Skin epidermis (tissue), 12 donors: ENCODE measurements around the gene DGKD.

Experiments used
- H3K27ac ChIP-seq, 21 experiments: fragments of 200-600 bp; sonication (generic) in 11 of 21; one replicate each; pipeline ENCODE4 v1.5.0; 2020; ENCODE audit warnings: mild to moderate bottlenecking in 3 of 21, inconsistent platforms in 2 of 21, moderate library complexity in 2 of 21
- H3K4me3 ChIP-seq, 7 experiments: fragments of 200-600 bp; sonication (generic) in 2 of 7; one replicate each; pipeline ENCODE4 v1.5.0; 2020; ENCODE audit warnings: inconsistent platforms in 2 of 7, mild to moderate bottlenecking in 2 of 7, moderate library complexity in 1 of 7

DGKD gene

GRCh38 chr2:233406865-233407264, 52.6 kb downstream of the DGKD start:
- H3K27ac ChIP-seq, result no peak overlapping the region
- no peak overlapping the region for H3K4me3 ChIP-seq

GRCh38 chr2:233407771-233408181, 53.5 kb downstream of the DGKD start:
- Histone ChIP-seq H3K27ac (no peak overlapping the region), H3K4me3 (no peak overlapping the region)

DNA sequence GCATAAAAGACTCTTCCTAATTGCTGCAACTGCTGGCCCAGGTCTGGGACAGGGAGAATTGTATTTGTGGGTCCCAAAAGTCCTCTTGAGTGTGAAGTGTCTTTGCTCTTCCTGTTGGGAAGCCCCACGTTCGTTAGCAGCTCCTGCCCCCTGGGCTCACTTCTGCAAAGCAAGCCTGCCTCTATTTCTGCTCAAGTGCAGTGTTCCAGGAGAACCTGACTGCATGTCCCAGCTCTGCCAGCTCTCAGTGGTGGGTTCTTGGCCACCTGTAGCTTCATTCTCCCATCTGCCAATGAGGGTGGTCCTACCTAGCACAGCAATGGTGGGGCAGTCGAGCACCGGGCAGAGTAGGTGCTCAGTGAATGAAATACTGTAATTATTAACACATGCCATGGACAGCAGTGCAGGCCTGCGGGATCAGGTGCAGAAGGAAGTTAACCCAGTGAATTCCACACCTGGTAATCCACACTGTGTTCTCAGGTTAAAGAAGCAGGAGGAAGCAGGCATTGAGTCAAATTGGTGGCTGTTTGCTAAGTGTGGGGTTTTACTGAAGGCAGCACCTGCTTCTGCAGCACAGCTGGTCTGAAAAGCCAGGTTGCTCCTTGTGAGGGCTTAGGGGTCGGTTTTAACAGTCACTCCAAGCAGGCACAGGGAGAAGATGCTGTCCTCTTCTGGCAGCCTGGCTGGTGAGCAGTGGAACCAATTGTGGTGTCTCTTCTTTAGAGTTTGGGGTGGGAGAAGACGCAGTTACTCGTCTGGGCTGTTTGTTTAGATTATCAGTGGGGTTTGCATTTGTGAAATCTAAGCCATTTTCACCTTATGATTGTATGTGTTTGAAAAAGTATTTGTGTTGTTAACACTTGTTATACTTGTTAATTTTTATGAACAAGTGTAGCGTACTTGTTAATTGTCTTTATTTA, 54.3 kb downstream of the DGKD start:
- Histone ChIP-seq H3K4me3 (no peak overlapping the region), H3K27ac (peak overlapping the region in 2 of 21 experiments; percentile 8 to 53)

GRCh38 chr2:233409286-233409991, 55.1 kb downstream of the DGKD start:
- no peak overlapping the region for H3K4me3 ChIP-seq
- peak overlapping the region in 2 of 21 experiments; percentile 1 to 60 for H3K27ac ChIP-seq

GRCh38 chr2:233410196-233410760, 56.0 kb downstream of the DGKD start:
- H3K27ac ChIP-seq, result peak overlapping the region in 4 of 21 experiments; percentile 1 to 60 (median 38)

GRCh38 chr2:233411162-233411561, 56.9 kb downstream of the DGKD start:
- Histone ChIP-seq H3K27ac (no peak overlapping the region), H3K4me3 (no peak overlapping the region)

More at GRCh38 chr2:233410196-233410760, 56.0 kb downstream of the DGKD start:
- H3K4me3 ChIP-seq, result no peak overlapping the region

- Histone ChIP-seq H3K27ac (no peak overlapping the region), H3K4me3 (no peak overlapping the region)
These were observed 58.1 kb downstream of the DGKD start for GRCh38 chr2:233412405-233412804.

DNA sequence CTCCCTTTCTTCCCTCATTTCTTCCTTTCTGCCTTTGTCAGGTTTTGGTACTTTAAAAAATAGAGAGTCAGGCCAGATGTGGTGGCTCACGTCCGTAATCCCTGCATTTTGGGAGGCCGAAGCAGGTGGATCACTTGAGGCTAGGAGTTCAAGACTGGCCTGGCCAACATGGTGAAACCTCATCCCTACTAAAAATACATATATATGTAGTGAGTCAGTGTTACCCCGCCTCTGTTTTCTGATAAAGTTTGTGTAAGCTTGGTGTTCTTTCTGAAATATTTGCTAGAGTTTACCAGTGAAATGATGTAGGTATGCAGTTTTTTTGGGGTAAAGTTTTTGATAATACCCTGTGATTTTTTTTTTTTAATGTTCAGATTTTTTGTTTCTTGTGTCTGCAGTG, 58.8 kb downstream of the DGKD start:
- H3K4me3 ChIP-seq, result no peak overlapping the region
- no peak overlapping the region for H3K27ac ChIP-seq

- Histone ChIP-seq H3K4me3 (no peak overlapping the region), H3K27ac (peak overlapping the region in 2 of 21 experiments; percentile 3 to 7)
These were observed 59.4 kb downstream of the DGKD start for GRCh38 chr2:233413559-233414272.

DNA sequence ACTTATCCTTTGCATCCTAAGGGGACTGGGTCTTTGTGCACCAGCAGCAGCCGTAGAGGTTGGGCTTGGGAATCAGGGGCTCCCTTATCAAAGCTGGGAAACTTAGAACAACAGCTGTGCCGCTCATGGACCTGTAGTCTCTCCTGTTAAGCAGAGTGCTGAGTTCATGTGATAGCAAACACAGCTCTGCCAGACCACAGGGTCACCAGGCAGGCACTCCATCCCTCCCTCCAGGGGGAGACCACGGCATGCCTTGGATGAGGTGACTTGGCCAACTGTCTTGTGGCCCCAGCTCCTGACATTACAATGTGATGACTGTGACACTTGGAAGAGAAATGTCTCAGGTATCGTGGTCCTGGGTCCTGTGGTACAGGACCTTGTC, 60.0 kb downstream of the DGKD start:
- H3K27ac ChIP-seq, result peak overlapping the region in 2 of 21 experiments; percentile 3 to 7
- H3K4me3 ChIP-seq, result no peak overlapping the region

DNA sequence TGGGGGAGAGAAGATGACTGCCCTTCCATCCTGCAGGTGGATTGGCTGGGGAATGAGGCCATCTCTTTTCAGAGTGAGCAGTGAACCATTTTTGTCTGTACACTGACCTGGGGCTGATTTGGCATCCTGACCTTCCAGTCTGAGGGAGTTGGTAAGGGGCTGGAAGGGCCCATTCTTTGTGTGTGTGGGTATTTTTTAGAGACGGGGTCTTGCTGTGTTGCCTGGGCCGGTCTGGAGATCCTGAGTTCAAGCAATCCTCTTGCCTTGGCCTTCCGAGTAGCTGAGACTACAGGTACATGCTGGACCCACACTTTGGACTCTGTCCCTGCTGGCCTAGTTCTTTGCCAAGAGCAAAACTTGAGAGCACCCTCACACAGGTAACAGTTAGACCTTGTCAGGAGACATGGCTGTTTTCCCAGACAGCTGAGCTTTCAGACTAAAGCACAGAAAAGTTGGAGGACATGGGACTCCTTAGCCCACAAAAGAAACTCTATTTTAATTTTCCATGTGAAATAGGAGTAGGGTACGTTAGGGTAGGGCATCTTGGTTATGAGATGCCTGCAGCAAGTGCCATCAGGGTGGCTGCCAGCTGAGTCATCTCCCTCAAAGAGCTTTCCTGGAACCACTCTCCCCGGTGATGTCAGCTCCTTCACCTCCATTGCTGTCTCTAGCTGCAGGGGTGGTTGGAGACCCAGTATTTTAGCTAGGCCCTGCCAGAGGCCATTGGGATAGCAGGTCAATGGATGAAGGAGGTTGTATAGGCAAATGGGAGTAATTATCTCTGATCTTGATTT, 60.7 kb downstream of the DGKD start:
- Histone ChIP-seq H3K27ac (no peak overlapping the region), H3K4me3 (no peak overlapping the region)

- Histone ChIP-seq H3K27ac (no peak overlapping the region), H3K4me3 (no peak overlapping the region)
These were observed 61.9 kb downstream of the DGKD start for GRCh38 chr2:233416199-233416598.

DNA sequence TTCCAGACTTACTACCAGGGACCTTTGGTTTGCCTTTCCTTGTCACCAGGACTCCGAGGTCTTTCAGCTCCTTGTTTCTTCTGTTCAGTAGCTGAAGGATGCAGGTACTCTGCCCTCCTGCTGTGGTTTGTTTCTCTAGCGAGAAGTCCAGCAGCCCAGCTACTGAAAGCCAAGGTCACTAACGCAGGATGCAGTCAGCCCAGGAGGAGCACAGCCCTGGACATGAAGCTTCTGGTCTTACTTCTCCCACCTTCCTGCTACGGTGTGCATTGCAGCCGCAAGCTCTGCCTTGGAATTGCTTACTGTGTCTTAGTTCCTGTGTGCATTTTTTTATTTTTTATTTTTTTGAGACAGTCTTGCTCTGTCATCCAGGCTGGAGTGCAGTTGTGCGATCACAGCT, 62.4 kb downstream of the DGKD start:
- H3K4me3 ChIP-seq, result no peak overlapping the region
- H3K27ac ChIP-seq, result no peak overlapping the region

DNA sequence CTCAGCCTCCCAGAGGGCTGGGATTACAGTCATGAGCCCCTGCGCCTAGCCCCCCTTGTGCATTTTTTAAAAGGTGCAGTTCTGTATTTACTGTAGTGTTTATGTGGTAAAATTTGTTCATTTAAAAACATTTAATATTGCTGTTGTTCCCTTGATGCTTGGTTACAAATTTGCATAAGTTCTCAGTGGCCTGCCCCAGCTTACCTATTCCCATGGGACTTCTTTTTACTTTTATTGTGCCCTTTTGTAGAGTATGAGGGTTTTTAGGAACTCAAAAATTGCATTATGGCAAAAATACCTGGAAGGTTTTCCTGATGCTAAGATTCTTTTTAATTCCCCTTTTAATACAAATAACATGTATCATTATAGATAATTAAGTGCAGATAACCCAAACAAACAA, 63.0 kb downstream of the DGKD start:
- Histone ChIP-seq H3K27ac (no peak overlapping the region), H3K4me3 (no peak overlapping the region)

GRCh38 chr2:233418052-233418760, 63.9 kb downstream of the DGKD start:
- H3K27ac ChIP-seq, result peak overlapping the region in 8 of 21 experiments; percentile 1 to 75 (median 44)
- H3K4me3 ChIP-seq, result no peak overlapping the region

GRCh38 chr2:233418761-233419546, 64.7 kb downstream of the DGKD start:
- peak overlapping the region in 10 of 21 experiments; percentile 1 to 75 (median 32) for H3K27ac ChIP-seq
- no peak overlapping the region for H3K4me3 ChIP-seq

GRCh38 chr2:233419602-233420391, 65.5 kb downstream of the DGKD start:
- Histone ChIP-seq H3K27ac (peak overlapping the region in 9 of 21 experiments; percentile 1 to 75 (median 39)), H3K4me3 (no peak overlapping the region)
